HG02798 (cell line): Measurements from ENCODE around the gene TIAM1.

ENCODE experiments used
- ATAC-seq: cut with Tn5 transposase; IDR thresholded peaks from one replicate; pipeline ENCODE4 v1.9.1; 2021; ENCODE audit warnings: mild to moderate bottlenecking; ENCODE audit not compliant: unreplicated experiment, poor library complexity

TIAM1 gene

GRCh38 chr21:31151156-31152045 lies 192.7 kb downstream of the TIAM1 start:
- no peak for ATAC-seq

- no peak for ATAC-seq
Observed at GRCh38 chr21:31145274-31145673, 198.8 kb downstream of the TIAM1 start.

- no peak for ATAC-seq
Observed at GRCh38 chr21:31143036-31143435, 201.0 kb downstream of the TIAM1 start.

GRCh38 chr21:31142600-31142999 lies 201.5 kb downstream of the TIAM1 start:
- peak; percentile 35 for ATAC-seq

- ATAC-seq: no peak
Observed at GRCh38 chr21:31141389-31142000, 202.6 kb downstream of the TIAM1 start.

- ATAC-seq: no peak
Observed at GRCh38 chr21:31140676-31141075, 203.4 kb downstream of the TIAM1 start.

- ATAC-seq: no peak
Observed at GRCh38 chr21:31140025-31140424, 204.0 kb downstream of the TIAM1 start.

GRCh38 chr21:31137960-31138359 lies 206.1 kb downstream of the TIAM1 start:
- no peak for ATAC-seq

GRCh38 chr21:31136891-31137290 lies 207.2 kb downstream of the TIAM1 start:
- peak; percentile 63 for ATAC-seq

- no peak for ATAC-seq
Observed at GRCh38 chr21:31135531-31136184, 208.4 kb downstream of the TIAM1 start.

- no peak for ATAC-seq
Observed at GRCh38 chr21:31133243-31133830, 210.7 kb downstream of the TIAM1 start.

- ATAC-seq: peak; percentile 71
Observed at GRCh38 chr21:31132574-31133242, 211.4 kb downstream of the TIAM1 start.

- no peak for ATAC-seq
Observed at GRCh38 chr21:31130821-31131220, 213.2 kb downstream of the TIAM1 start.

- no peak for ATAC-seq
Observed at GRCh38 chr21:31128234-31128633, 215.8 kb downstream of the TIAM1 start.

- ATAC-seq: no peak
Observed at GRCh38 chr21:31124010-31124409, 220.1 kb downstream of the TIAM1 start.

- no peak for ATAC-seq
Observed at GRCh38 chr21:31119199-31119598, 224.9 kb downstream of the TIAM1 start.

- no peak for ATAC-seq
Observed at GRCh38 chr21:31117128-31117916, 226.7 kb downstream of the TIAM1 start.

GRCh38 chr21:31115249-31115648 lies 228.8 kb downstream of the TIAM1 start:
- ATAC-seq: no peak

GRCh38 chr21:31111093-31111492 lies 233.0 kb downstream of the TIAM1 start:
- ATAC-seq: no peak

- ATAC-seq: no peak
Observed at GRCh38 chr21:31110430-31110829, 233.6 kb downstream of the TIAM1 start.
